WTC11 (cell line): ENCODE results near the gene AGBL2. TPM values are rescaled to one million over a fixed set of nuclear protein-coding genes. Genes with fewer than 3 reads are reported as not detected.
A peak's percentile ranks its signal among the peaks of the same experiment; 100 is the strongest.

Experiments used
- ATAC-seq: fragments of 200-7000 bp; cut with Tn5 transposase; 2 replicates; pipeline ENCODE4 v1.10.0; 2021; ENCODE audit warnings: mild to moderate bottlenecking, moderate library complexity
- CTCF ChIA-PET: fragments of 300-600 bp; sonication (Branson Sonifier 250); formaldehyde crosslinking; loops from one replicate; lab custom pipeline; 2021; ENCODE audit warnings: antibody characterized with exemption; lab: Charles Lee
- POLR2A ChIA-PET: fragments of 350-600 bp; sonication (Branson Sonifier 250); formaldehyde crosslinking; loops from one replicate; lab custom pipeline; 2021; ENCODE audit warnings: antibody characterized with exemption; lab: Charles Lee
- DNase-seq: peaks from one replicate; pipeline ENCODE4 v3.0.0; 2021; ENCODE audit warnings: low spot score
- H3K27ac Mint-ChIP-seq: 2 replicates; pipeline ENCODE4 v1.8.0; 2021; ENCODE audit warnings: mixed read lengths
- H3K27me3 Mint-ChIP-seq: 2 replicates; pipeline ENCODE4 v1.8.0; 2021; ENCODE audit warnings: low read depth, mild to moderate bottlenecking, moderate library complexity, mixed read lengths
- H3K36me3 Mint-ChIP-seq: 2 replicates; pipeline ENCODE4 v1.8.0; 2021; ENCODE audit warnings: mixed read lengths
- H3K4me1 Mint-ChIP-seq: 2 replicates; pipeline ENCODE4 v1.8.0; 2022; ENCODE audit warnings: mixed read lengths
- H3K4me3 Mint-ChIP-seq: 2 replicates; pipeline ENCODE4 v1.8.0; 2021; ENCODE audit warnings: mild to moderate bottlenecking, moderate library complexity, mixed read lengths
- H3K9me3 Mint-ChIP-seq: 2 replicates; pipeline ENCODE4 v1.8.0; 2021; ENCODE audit warnings: mixed read lengths
- ATF1 ChIP-seq: sonication (generic); formaldehyde crosslinking; IDR thresholded peaks from 2 replicates; pipeline ENCODE4 v1.8.1; 2023; ENCODE audit warnings: mild to moderate bottlenecking, moderate library complexity, missing genetic modification reagents
- CREM ChIP-seq: sonication (generic); formaldehyde crosslinking; IDR thresholded peaks from 2 replicates; pipeline ENCODE4 v1.8.1; 2022; ENCODE audit warnings: mild to moderate bottlenecking, missing genetic modification reagents, moderate library complexity
- ESRRA ChIP-seq: sonication (generic); formaldehyde crosslinking; IDR thresholded peaks from 2 replicates; pipeline ENCODE4 v1.8.1; 2022; ENCODE audit warnings: mild to moderate bottlenecking, missing genetic modification reagents, borderline replicate concordance
- ETV6 ChIP-seq: sonication (generic); formaldehyde crosslinking; IDR thresholded peaks from 2 replicates; pipeline ENCODE4 v1.8.1; 2022; ENCODE audit warnings: mild to moderate bottlenecking, missing genetic modification reagents
- FOXJ3 ChIP-seq: sonication (generic); formaldehyde crosslinking; IDR thresholded peaks from 2 replicates; pipeline ENCODE4 v1.9.0; 2021; ENCODE audit warnings: missing genetic modification reagents, mild to moderate bottlenecking, borderline replicate concordance
- MLX ChIP-seq: sonication (generic); formaldehyde crosslinking; IDR thresholded peaks from 2 replicates; pipeline ENCODE4 v1.8.1; 2023; ENCODE audit warnings: mild to moderate bottlenecking, missing genetic modification reagents, moderate library complexity
- NFYB ChIP-seq: sonication (generic); formaldehyde crosslinking; conservative IDR thresholded peaks from 2 replicates; pipeline ENCODE4 v1.8.0; 2022; ENCODE audit warnings: low read depth, missing genetic modification reagents
- OVOL2 ChIP-seq: fragments of 250-450 bp; sonication (Bioruptor Pico); IDR thresholded peaks from 2 replicates; pipeline ENCODE4 v1.9.0; 2021; ENCODE audit warnings: mild to moderate bottlenecking, borderline replicate concordance
- PRDM15 ChIP-seq: sonication (generic); formaldehyde crosslinking; IDR thresholded peaks from 2 replicates; pipeline ENCODE4 v1.8.0; 2022; ENCODE audit warnings: missing genetic modification reagents
- PRRX2 ChIP-seq: fragments of 250-450 bp; sonication (Bioruptor Pico); IDR thresholded peaks from 2 replicates; pipeline ENCODE4 v1.8.0; 2021; ENCODE audit warnings: mild to moderate bottlenecking
- RELA ChIP-seq: sonication (generic); formaldehyde crosslinking; IDR thresholded peaks from 2 replicates; pipeline ENCODE4 v1.8.1; 2022; ENCODE audit warnings: missing genetic modification reagents, mild to moderate bottlenecking, borderline replicate concordance
- SP1 ChIP-seq: sonication (generic); formaldehyde crosslinking; conservative IDR thresholded peaks from 2 replicates; pipeline ENCODE4 v1.8.1; 2022; ENCODE audit warnings: missing genetic modification reagents
- total RNA-seq: library from RNA; stranded (reverse); gene quantifications from 3 replicates; pipeline ENCODE4 v1.2.3, GENCODE V29; 2021
- TF ChIP-seq, protein P1 (sequence below): sonication (generic); formaldehyde crosslinking; conservative IDR thresholded peaks from 2 replicates; pipeline ENCODE4 v1.8.1; 2023; ENCODE audit warnings: mild to moderate bottlenecking, low read depth, missing genetic modification reagents, moderate library complexity
- TF ChIP-seq, protein P2 (sequence below): sonication (generic); formaldehyde crosslinking; IDR thresholded peaks from 2 replicates; pipeline ENCODE4 v1.8.1; 2022; ENCODE audit warnings: low read depth, missing genetic modification reagents, borderline replicate concordance
- TF ChIP-seq, protein P3 (sequence below): fragments of 250-450 bp; sonication (Bioruptor Pico); IDR thresholded peaks from 2 replicates; pipeline ENCODE4 v1.9.0; 2021; ENCODE audit warnings: moderate library complexity, mild to moderate bottlenecking, inconsistent platforms, borderline replicate concordance
- TF ChIP-seq, protein P4 (sequence below): sonication (generic); formaldehyde crosslinking; IDR thresholded peaks from 2 replicates; pipeline ENCODE4 v1.8.1; 2023; ENCODE audit warnings: mild to moderate bottlenecking, missing genetic modification reagents
- TF ChIP-seq, protein P5 (sequence below): sonication (generic); formaldehyde crosslinking; IDR thresholded peaks from 2 replicates; pipeline ENCODE4 v1.8.1; 2022; ENCODE audit warnings: mild to moderate bottlenecking, missing genetic modification reagents, moderate library complexity, borderline replicate concordance
- TF ChIP-seq, protein P6 (sequence below): sonication (generic); formaldehyde crosslinking; IDR thresholded peaks from 2 replicates; pipeline ENCODE4 v1.8.1; 2023; ENCODE audit warnings: mild to moderate bottlenecking, missing genetic modification reagents, moderate library complexity
- TF ChIP-seq, protein P7 (sequence below): sonication (generic); formaldehyde crosslinking; IDR thresholded peaks from 2 replicates; pipeline ENCODE4 v1.8.0; 2022; ENCODE audit warnings: mild to moderate bottlenecking, missing genetic modification reagents

AGBL2 gene
- total RNA-seq, 1 experiment from 2014 or later, result 3.7 TPM

DNA sequence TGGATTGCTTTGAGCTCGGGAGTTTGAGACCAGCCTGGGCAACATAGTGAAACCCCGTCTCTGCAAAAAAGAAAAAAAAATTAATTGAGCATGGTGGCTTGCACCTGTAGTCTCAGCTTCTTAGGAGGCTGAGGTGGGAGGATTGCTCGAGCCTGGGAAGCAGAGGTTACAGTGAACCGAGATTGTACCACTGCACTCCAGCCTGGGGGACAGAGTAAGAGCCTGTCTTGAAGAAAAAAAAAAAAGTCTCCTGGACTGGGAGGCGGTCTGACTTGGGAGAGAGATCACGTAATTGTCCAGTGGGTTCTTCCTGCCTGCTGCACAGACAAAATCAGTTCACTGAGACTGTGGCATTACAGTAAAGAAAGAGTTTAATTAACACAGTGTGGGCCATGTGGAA lies 69.7 kb downstream of the AGBL2 start:
- no peaks in the 10 kb centered on the region for H3K9me3 Mint-ChIP-seq
- CTCF ChIA-PET, result no interaction called here
- ATAC-seq (no peak), DNase-seq (no peak)
- H3K4me3 Mint-ChIP-seq, result no peak overlapping the region
- TF ChIP-seq PRDM15 (CRISPR knock-in tag), result no peak
- TF ChIP-seq, protein P1, sequence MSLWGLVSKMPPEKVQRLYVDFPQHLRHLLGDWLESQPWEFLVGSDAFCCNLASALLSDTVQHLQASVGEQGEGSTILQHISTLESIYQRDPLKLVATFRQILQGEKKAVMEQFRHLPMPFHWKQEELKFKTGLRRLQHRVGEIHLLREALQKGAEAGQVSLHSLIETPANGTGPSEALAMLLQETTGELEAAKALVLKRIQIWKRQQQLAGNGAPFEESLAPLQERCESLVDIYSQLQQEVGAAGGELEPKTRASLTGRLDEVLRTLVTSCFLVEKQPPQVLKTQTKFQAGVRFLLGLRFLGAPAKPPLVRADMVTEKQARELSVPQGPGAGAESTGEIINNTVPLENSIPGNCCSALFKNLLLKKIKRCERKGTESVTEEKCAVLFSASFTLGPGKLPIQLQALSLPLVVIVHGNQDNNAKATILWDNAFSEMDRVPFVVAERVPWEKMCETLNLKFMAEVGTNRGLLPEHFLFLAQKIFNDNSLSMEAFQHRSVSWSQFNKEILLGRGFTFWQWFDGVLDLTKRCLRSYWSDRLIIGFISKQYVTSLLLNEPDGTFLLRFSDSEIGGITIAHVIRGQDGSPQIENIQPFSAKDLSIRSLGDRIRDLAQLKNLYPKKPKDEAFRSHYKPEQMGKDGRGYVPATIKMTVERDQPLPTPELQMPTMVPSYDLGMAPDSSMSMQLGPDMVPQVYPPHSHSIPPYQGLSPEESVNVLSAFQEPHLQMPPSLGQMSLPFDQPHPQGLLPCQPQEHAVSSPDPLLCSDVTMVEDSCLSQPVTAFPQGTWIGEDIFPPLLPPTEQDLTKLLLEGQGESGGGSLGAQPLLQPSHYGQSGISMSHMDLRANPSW, result no peak
- no peak for TF ChIP-seq ESRRA (CRISPR knock-in tag)
- TF ChIP-seq, protein P2, sequence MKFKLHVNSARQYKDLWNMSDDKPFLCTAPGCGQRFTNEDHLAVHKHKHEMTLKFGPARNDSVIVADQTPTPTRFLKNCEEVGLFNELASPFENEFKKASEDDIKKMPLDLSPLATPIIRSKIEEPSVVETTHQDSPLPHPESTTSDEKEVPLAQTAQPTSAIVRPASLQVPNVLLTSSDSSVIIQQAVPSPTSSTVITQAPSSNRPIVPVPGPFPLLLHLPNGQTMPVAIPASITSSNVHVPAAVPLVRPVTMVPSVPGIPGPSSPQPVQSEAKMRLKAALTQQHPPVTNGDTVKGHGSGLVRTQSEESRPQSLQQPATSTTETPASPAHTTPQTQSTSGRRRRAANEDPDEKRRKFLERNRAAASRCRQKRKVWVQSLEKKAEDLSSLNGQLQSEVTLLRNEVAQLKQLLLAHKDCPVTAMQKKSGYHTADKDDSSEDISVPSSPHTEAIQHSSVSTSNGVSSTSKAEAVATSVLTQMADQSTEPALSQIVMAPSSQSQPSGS (CRISPR knock-in tag), result no peak
- TF ChIP-seq ETV6 (CRISPR knock-in tag), result no peak
- TF ChIP-seq, protein P3, sequence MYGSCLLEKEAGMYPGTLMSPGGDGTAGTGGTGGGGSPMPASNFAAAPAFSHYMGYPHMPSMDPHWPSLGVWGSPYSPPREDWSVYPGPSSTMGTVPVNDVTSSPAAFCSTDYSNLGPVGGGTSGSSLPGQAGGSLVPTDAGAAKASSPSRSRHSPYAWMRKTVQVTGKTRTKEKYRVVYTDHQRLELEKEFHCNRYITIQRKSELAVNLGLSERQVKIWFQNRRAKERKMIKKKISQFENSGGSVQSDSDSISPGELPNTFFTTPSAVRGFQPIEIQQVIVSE (CRISPR knock-in tag), result no peak
- no peak for TF ChIP-seq SP1 (CRISPR knock-in tag)
- TF ChIP-seq FOXJ3 (CRISPR knock-in tag), result no peak
- TF ChIP-seq PRRX2, result no peak
- POLR2A ChIA-PET, result no interaction called here
- no peak overlapping the region for H3K27ac Mint-ChIP-seq
- H3K36me3 Mint-ChIP-seq, result no peaks in the 10 kb centered on the region
- H3K4me1 Mint-ChIP-seq, result peaks cover 11% of the 10 kb centered on the region
- H3K27me3 Mint-ChIP-seq, result no peaks in the 10 kb centered on the region; the same call in 1 of the 2 replicates

DNA sequence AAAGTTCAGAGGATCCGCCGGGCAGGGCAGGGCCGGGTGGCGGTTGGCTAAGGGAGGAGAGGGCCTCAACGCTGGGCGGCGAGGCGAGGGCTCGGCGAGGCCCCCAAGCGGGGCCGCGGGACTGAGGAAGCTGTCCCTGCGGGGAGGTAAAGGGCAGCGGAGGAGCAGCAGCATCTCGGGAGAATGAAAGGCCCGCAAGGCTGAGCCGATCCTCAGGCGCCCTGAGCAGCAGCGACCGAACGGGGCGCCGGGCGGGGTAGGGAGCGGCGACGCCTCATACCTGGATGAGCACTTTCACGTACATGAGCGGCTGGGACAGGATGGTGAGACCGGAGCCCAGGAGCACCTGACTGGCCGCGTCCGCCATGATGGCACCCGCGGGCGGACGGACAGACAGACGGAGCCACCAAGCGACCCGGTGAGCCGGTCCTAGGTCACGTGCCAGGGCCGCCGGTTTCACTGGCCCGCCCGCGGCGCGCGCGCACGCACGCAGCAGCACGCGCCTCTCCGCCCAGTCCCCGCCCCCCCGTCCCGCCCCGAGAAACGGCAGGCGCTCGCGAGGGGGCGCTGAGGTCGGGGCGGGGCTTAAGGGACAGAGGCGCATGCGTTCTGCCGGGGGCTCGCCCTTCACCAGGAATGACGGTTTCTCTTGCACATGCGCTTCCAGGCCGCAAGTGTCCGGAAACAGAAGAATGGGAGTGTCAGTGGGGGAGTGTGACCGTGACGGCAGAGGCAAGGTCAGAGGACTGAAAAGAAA lies 72.9 kb downstream of the AGBL2 start, which contains the start of gene MTCH2:
Gene MTCH2, minus strand, starts transcription at position 461 of the 757 bp plus-strand sequence. Its CDS starts 94 bp downstream, at position 367.
- Mint-ChIP-seq H3K9me3 (no peaks in the 10 kb centered on the region), H3K4me1 (peaks cover 11% of the 10 kb centered on the region), H3K27ac (peak within 1 kb of the TSS; percentile 98), H3K27me3 (no peaks in the 10 kb centered on the region; the same call in 1 of the 2 replicates), H3K36me3 (peaks cover 18% of the 10 kb centered on the region), H3K4me3 (peak within 1 kb of the TSS; percentile 85)
- CTCF ChIA-PET, result interaction anchor here (0.9 kb wide), 1 partner anchor 73 kb away, joined by 3 read pairs; the partner anchor contains the start of gene AGBL2
- ATAC-seq (peak; percentile 95), DNase-seq (peak; percentile 93)
- POLR2A ChIA-PET, result interaction anchor here (1.1 kb wide), 1 partner anchor 73 kb away, joined by 7 read pairs; the partner anchor contains the start of gene AGBL2
- TF ChIP-seq ATF1 (CRISPR knock-in tag) (0 out of 2 replicates have a peak, but pooled peaks have one; percentile 65), MLX (CRISPR knock-in tag) (peak; percentile 84; the same call in 1 of the 2 replicates), NFYB (peak; percentile 38; the same call in 1 of the 2 replicates), RELA (CRISPR knock-in tag) (no peak), CREM (CRISPR knock-in tag) (peak; percentile 84; the same call in 1 of the 2 replicates), OVOL2 (CRISPR knock-in tag) (no peak)
- TF ChIP-seq, protein P4, sequence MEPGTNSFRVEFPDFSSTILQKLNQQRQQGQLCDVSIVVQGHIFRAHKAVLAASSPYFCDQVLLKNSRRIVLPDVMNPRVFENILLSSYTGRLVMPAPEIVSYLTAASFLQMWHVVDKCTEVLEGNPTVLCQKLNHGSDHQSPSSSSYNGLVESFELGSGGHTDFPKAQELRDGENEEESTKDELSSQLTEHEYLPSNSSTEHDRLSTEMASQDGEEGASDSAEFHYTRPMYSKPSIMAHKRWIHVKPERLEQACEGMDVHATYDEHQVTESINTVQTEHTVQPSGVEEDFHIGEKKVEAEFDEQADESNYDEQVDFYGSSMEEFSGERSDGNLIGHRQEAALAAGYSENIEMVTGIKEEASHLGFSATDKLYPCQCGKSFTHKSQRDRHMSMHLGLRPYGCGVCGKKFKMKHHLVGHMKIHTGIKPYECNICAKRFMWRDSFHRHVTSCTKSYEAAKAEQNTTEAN (CRISPR knock-in tag), result peak; percentile 91
- TF ChIP-seq, protein P5, sequence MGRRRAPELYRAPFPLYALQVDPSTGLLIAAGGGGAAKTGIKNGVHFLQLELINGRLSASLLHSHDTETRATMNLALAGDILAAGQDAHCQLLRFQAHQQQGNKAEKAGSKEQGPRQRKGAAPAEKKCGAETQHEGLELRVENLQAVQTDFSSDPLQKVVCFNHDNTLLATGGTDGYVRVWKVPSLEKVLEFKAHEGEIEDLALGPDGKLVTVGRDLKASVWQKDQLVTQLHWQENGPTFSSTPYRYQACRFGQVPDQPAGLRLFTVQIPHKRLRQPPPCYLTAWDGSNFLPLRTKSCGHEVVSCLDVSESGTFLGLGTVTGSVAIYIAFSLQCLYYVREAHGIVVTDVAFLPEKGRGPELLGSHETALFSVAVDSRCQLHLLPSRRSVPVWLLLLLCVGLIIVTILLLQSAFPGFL (CRISPR knock-in tag), result no peak
- TF ChIP-seq, protein P6, sequence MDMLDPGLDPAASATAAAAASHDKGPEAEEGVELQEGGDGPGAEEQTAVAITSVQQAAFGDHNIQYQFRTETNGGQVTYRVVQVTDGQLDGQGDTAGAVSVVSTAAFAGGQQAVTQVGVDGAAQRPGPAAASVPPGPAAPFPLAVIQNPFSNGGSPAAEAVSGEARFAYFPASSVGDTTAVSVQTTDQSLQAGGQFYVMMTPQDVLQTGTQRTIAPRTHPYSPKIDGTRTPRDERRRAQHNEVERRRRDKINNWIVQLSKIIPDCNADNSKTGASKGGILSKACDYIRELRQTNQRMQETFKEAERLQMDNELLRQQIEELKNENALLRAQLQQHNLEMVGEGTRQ, result peak; percentile 97
- TF ChIP-seq, protein P7, sequence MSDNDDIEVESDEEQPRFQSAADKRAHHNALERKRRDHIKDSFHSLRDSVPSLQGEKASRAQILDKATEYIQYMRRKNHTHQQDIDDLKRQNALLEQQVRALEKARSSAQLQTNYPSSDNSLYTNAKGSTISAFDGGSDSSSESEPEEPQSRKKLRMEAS (CRISPR knock-in tag), result peak; percentile 93
